ENCODE measurements around the gene PRKAG3. TPM values are rescaled to one million over a fixed set of nuclear protein-coding genes. Genes with fewer than 3 reads are reported as not detected.
"Not testable (repeated sequence)": the region's sequence is repeated elsewhere in the genome, so short reads cannot be mapped to it uniquely, and the experiment has no call there.

PRKAG3 gene
- total RNA-seq, 2 experiments from 2014 or later = not detected

DNA sequence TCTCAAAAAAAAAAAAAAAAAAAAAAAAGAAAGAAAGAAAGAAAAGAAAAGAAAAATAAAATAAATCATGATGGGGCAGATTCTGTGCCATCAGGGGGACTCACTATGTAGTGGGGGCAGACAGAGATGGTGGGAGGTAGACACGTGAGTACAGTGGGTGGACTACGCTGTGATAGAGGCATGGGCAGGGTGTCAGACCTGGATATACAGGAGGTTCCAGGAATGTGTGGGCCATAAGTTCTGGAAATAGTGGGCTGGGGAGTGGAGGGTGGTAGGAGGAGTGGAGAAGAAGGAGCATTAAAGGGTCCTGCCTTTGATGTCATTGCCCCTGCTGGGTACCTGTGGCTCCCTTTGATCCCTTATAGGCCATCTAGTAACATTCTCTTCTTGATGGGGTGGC is 19.2 kb upstream of the PRKAG3 start:
- intact Hi-C loops (cut with micrococcal nuclease; ENCODE audit: unreplicated experiment) = loop anchor here (5.0 kb wide), 1 partner anchor 147 kb away; no protein-coding TSS in a partner anchor
- no peak overlapping the region for H3K4me2 ChIP-seq (ENCODE audit: low read length)
- no peak overlapping the region for H3K4me3 ChIP-seq (ENCODE audit: low read depth, low read length, poor library complexity, severe bottlenecking)
- POLR2A ChIA-PET = interaction anchor here (0.7 kb wide), 2 partner anchors 55 to 79 kb away, joined by 4 to 5 read pairs; no protein-coding TSS in a partner anchor
- H3K4me1 ChIP-seq (ENCODE audit: insufficient read depth, low read length, poor library complexity, severe bottlenecking) = no peaks in the 10 kb centered on the region
- DNase-seq (ENCODE audit: low spot score) = no peak
- no peaks in the 10 kb centered on the region for H3K36me3 ChIP-seq (ENCODE audit: insufficient read depth, low read length)
- no peak overlapping the region for H2AFZ ChIP-seq (ENCODE audit: low read length)
- CTCF ChIA-PET (ENCODE audit: unreplicated experiment) = interaction anchor here (0.6 to 1.5 kb wide), 2 partner anchors 59 to 193 kb away, joined by 3 to 4 read pairs; no protein-coding TSS in a partner anchor
- TF ChIP-seq, protein P1, sequence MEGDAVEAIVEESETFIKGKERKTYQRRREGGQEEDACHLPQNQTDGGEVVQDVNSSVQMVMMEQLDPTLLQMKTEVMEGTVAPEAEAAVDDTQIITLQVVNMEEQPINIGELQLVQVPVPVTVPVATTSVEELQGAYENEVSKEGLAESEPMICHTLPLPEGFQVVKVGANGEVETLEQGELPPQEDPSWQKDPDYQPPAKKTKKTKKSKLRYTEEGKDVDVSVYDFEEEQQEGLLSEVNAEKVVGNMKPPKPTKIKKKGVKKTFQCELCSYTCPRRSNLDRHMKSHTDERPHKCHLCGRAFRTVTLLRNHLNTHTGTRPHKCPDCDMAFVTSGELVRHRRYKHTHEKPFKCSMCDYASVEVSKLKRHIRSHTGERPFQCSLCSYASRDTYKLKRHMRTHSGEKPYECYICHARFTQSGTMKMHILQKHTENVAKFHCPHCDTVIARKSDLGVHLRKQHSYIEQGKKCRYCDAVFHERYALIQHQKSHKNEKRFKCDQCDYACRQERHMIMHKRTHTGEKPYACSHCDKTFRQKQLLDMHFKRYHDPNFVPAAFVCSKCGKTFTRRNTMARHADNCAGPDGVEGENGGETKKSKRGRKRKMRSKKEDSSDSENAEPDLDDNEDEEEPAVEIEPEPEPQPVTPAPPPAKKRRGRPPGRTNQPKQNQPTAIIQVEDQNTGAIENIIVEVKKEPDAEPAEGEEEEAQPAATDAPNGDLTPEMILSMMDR (conservative IDR thresholded peaks at IDR 0.05; ENCODE audit: low read length) = no peak
- no peak for TF ChIP-seq EZH2phosphoT487 (IDR thresholded peaks at IDR 0.05; ENCODE audit: borderline replicate concordance, low read depth, low read length)
- no peaks in the 10 kb centered on the region for H3K9me3 ChIP-seq (ENCODE audit: low read length)
- no peak overlapping the region for H3K27ac ChIP-seq (ENCODE audit: low read depth, low read length, poor library complexity, severe bottlenecking)
- H3K79me2 ChIP-seq (ENCODE audit: insufficient read depth, low read depth, low read length) = no peaks in the 10 kb centered on the region
- H4K20me1 ChIP-seq (ENCODE audit: insufficient read depth, low read length) = no peaks in the 10 kb centered on the region
- no peaks in the 10 kb centered on the region for H3K9me2 ChIP-seq (ENCODE audit: insufficient read depth, low read length)
- BruUV-seq (replicated peaks) = no TSS peak

DNA sequence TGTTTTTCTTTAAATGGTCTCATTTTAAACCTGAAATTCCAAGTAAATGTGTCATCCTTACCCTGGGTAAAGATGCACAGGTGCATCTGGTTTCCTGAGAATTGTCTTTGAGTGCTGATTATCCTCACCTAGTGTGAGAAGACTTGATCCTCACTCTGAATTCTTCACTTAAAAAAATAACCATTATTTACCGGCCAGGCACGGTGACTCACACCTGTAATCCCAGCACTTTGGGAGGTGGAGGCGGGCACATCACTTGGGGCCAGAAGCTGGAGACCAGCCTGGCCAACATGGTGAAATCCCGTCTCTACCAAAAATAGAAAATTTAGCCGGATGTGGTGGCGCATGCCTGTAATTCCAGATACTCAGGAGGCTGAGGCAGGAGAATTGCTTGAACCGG is 18.1 kb upstream of the PRKAG3 start:
- CTCF ChIA-PET (ENCODE audit: unreplicated experiment) = no interaction called here

DNA sequence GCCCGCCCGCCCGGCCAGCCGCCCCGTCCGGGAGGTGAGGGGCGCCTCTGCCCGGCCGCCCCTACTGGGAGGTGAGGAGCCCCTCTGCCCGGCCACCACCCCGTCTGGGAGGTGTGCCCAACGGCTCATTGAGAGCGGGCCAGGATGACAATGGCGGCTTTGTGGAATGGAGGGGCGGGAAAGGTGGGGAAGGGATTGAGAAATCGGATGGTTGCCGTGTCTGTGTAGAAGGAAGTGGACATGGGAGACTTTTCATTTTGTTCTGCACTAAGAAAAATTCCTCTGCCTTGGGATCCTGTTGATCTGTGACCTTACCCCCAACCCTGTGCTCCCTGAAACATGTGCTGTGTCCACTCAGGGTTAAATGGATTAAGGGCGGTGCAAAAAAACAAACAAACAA is 15.4 kb upstream of the PRKAG3 start:
- not testable (repeated sequence) for H3K9me3 ChIP-seq (ENCODE audit: low read length); H3K4me2 ChIP-seq (ENCODE audit: low read length); H3K4me3 ChIP-seq (ENCODE audit: low read depth, low read length, poor library complexity, severe bottlenecking); BruUV-seq (replicated peaks); H4K20me1 ChIP-seq (ENCODE audit: insufficient read depth, low read length); H3K4me1 ChIP-seq (ENCODE audit: insufficient read depth, low read length, poor library complexity, severe bottlenecking); H3K36me3 ChIP-seq (ENCODE audit: insufficient read depth, low read length); H2AFZ ChIP-seq (ENCODE audit: low read length); H3K79me2 ChIP-seq (ENCODE audit: insufficient read depth, low read depth, low read length); H3K27ac ChIP-seq (ENCODE audit: low read depth, low read length, poor library complexity, severe bottlenecking); DNase-seq (ENCODE audit: low spot score); H3K9me2 ChIP-seq (ENCODE audit: insufficient read depth, low read length)
- CTCF ChIA-PET (ENCODE audit: unreplicated experiment) = interaction anchor here (0.6 kb wide), 1 partner anchor 97 kb away, joined by 3 read pairs; no protein-coding TSS in a partner anchor
- intact Hi-C loops (cut with micrococcal nuclease; ENCODE audit: unreplicated experiment) = loop anchor here (1.0 to 10.0 kb wide), 4 partner anchors 119 to 412 kb away; partner anchors contain the start of genes BCS1L and ZNF142
- POLR2A ChIA-PET = interaction anchor here (0.6 kb wide), 1 partner anchor 95 kb away, joined by 3 read pairs; no protein-coding TSS in a partner anchor

More for the DNA sequence above, 18.1 kb upstream of the PRKAG3 start:
- Histone ChIP-seq H4K20me1 (ENCODE audit: insufficient read depth, low read length) (no peaks in the 10 kb centered on the region), H3K4me2 (ENCODE audit: low read length) (no peak overlapping the region), H3K4me1 (ENCODE audit: insufficient read depth, low read length, poor library complexity, severe bottlenecking) (no peaks in the 10 kb centered on the region), H2AFZ (ENCODE audit: low read length) (no peak overlapping the region), H3K36me3 (ENCODE audit: insufficient read depth, low read length) (no peaks in the 10 kb centered on the region), H3K9me2 (ENCODE audit: insufficient read depth, low read length) (no peaks in the 10 kb centered on the region), H3K4me3 (ENCODE audit: low read depth, low read length, poor library complexity, severe bottlenecking) (no peak overlapping the region), H3K27ac (ENCODE audit: low read depth, low read length, poor library complexity, severe bottlenecking) (no peak overlapping the region), H3K9me3 (ENCODE audit: low read length) (no peaks in the 10 kb centered on the region), H3K79me2 (ENCODE audit: insufficient read depth, low read depth, low read length) (no peaks in the 10 kb centered on the region)
- no peak for TF ChIP-seq EZH2phosphoT487 (IDR thresholded peaks at IDR 0.05; ENCODE audit: borderline replicate concordance, low read depth, low read length)
- TF ChIP-seq, protein P1 (conservative IDR thresholded peaks at IDR 0.05; ENCODE audit: low read length) = no peak
- DNase-seq (ENCODE audit: low spot score) = no peak
- POLR2A ChIA-PET = no interaction called here
- intact Hi-C loops (cut with micrococcal nuclease; ENCODE audit: unreplicated experiment) = loop anchor here (5.0 to 10.0 kb wide), 2 partner anchors 148 to 415 kb away; no protein-coding TSS in a partner anchor
- BruUV-seq (replicated peaks) = no TSS peak

DNA sequence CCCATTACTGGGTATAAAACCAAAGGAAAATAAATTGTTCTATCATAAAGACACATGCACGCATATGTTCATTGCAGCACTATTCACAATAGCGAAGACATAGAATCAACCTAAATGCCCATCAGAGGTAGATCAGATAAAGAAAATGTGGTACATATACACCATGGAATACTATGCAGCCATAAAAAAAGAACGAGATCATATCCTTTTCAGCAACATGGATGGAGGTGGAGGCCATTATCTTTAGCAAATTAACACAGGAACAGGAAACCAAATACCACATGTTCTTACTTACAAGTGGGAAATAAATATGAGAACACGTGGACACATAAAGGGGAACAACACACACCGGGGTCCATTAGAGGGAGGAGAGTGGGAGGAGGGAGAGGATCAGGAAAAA is 12.7 kb upstream of the PRKAG3 start:
- H2AFZ ChIP-seq (ENCODE audit: low read length); H3K36me3 ChIP-seq (ENCODE audit: insufficient read depth, low read length); H3K27ac ChIP-seq (ENCODE audit: low read depth, low read length, poor library complexity, severe bottlenecking); DNase-seq (ENCODE audit: low spot score); H3K4me2 ChIP-seq (ENCODE audit: low read length); H3K9me3 ChIP-seq (ENCODE audit: low read length); BruUV-seq (replicated peaks); CTCF ChIA-PET (ENCODE audit: unreplicated experiment); POLR2A ChIA-PET; H3K79me2 ChIP-seq (ENCODE audit: insufficient read depth, low read depth, low read length); H3K4me1 ChIP-seq (ENCODE audit: insufficient read depth, low read length, poor library complexity, severe bottlenecking); H3K9me2 ChIP-seq (ENCODE audit: insufficient read depth, low read length); H4K20me1 ChIP-seq (ENCODE audit: insufficient read depth, low read length); H3K4me3 ChIP-seq (ENCODE audit: low read depth, low read length, poor library complexity, severe bottlenecking): not testable (repeated sequence)
- intact Hi-C loops (cut with micrococcal nuclease; ENCODE audit: unreplicated experiment) = loop anchor here (10.0 kb wide), 1 partner anchor 410 kb away; no protein-coding TSS in a partner anchor
